SK-N-MC (cell line): Measurements from ENCODE around the gene IL17RA.

Experiments
- EZH2 ChIP-seq: fragments of 200-600 bp; sonication (generic); IDR thresholded peaks from one replicate; pipeline ENCODE4 v1.6.1; 2017; ENCODE audit warnings: antibody characterized with exemption
- POLR2AphosphoS5 ChIP-seq: IDR thresholded peaks from 2 replicates; pipeline ENCODE4 v1.6.1; 2012; ENCODE audit warnings: mild to moderate bottlenecking, low read depth, low read length, borderline replicate concordance

DNA sequence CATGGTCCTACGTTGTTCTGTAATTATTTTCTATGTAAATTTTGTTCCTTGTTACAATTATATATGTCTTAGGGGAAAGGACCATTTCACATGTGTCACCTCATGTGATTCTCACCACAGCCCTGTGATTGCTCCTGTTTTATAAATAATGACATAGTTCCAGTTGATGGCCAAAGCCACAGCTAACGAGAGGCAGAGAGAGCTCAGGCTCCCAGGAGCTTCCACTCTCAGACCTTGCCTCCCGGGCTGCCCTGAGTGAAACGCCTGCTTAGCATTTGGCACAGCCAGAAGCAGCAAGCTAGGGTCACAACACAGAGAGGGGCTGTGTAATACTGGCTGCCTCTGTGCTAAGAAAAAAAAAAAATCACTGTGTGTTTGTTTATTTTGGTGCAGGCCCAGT is 30.4 kb downstream of the IL17RA start:
- no peak for TF ChIP-seq POLR2AphosphoS5
- TF ChIP-seq EZH2: no peak
